HepG2 (cell line): ENCODE results near the gene LASP1. TPM values are rescaled to one million over a fixed set of nuclear protein-coding genes. Genes with fewer than 3 reads are reported as not detected.
A peak's percentile ranks its signal among the peaks of the same experiment; 100 is the strongest.

Experiments
- CEBPB ChIP-seq: IDR thresholded peaks from 2 replicates; pipeline ENCODE4 v1.6.1; 2011; ENCODE audit warnings: low read depth, low read length, improper control_type of control experiment, borderline replicate concordance
- ETV5 ChIP-seq: IDR thresholded peaks from 2 replicates; pipeline ENCODE4 v1.6.1; 2018; ENCODE audit warnings: missing biosample characterization, missing genetic modification reagents, inconsistent platforms, borderline replicate concordance
- FOXP1 ChIP-seq, 2 experiments: fragments of 450-650 bp in 1 of 2; IDR thresholded peaks; 2 replicates each; pipeline ENCODE4 v1.6.1; 2017 to 2018; ENCODE audit warnings: antibody characterized with exemption in 1 of 2
- HIVEP1 ChIP-seq: sonication (generic); formaldehyde crosslinking; IDR thresholded peaks from 2 replicates; pipeline ENCODE4 v1.4.0; 2020; ENCODE audit warnings: mild to moderate bottlenecking, missing genetic modification reagents
- KDM4B ChIP-seq: sonication (generic); formaldehyde crosslinking; IDR thresholded peaks from 2 replicates; pipeline ENCODE4 v1.4.0; 2020; ENCODE audit warnings: missing genetic modification reagents
- LCORL ChIP-seq, 2 experiments: fragments of 450-650 bp in 1 of 2; sonication (generic) in 1 of 2; formaldehyde crosslinking in 1 of 2; IDR thresholded peaks; 2 replicates each; pipeline versions ENCODE4 v1.5.0 to v1.6.1; 2017 to 2020; ENCODE audit warnings: antibody characterized with exemption in 1 of 2, missing genetic modification reagents in 1 of 2
- MAFF ChIP-seq: IDR thresholded peaks from 2 replicates; pipeline ENCODE4 v1.6.1; 2011; ENCODE audit warnings: low read depth, low read length, improper control_type of control experiment
- NBN ChIP-seq: fragments of 450-650 bp; conservative IDR thresholded peaks from 2 replicates; pipeline ENCODE4 v1.6.1; 2017
- NFE2L2 ChIP-seq: fragments of 150-350 bp; IDR thresholded peaks from 2 replicates; pipeline ENCODE4 v1.6.1; 2014; ENCODE audit warnings: low read length
- PHF20 ChIP-seq: sonication (generic); formaldehyde crosslinking; IDR thresholded peaks from 2 replicates; pipeline ENCODE4 v1.5.0; 2020; ENCODE audit warnings: mild to moderate bottlenecking, missing genetic modification reagents
- POLR2G ChIP-seq: fragments of 200-400 bp; formaldehyde crosslinking; IDR thresholded peaks from 2 replicates; pipeline ENCODE4 v1.6.1; 2018; ENCODE audit warnings: mild to moderate bottlenecking, low read depth, low read length, moderate library complexity
- RARA ChIP-seq: IDR thresholded peaks from 2 replicates; pipeline ENCODE4 v1.6.1; 2016; ENCODE audit warnings: missing genetic modification reagents, missing compliant biosample characterization
- RBM39 ChIP-seq: fragments of 200-400 bp; formaldehyde crosslinking; IDR thresholded peaks from one replicate; pipeline ENCODE4 v1.6.1; 2018; ENCODE audit warnings: antibody characterized with exemption, mild to moderate bottlenecking, low read depth, low read length; ENCODE audit not compliant: poor library complexity, severe bottlenecking
- ZC3H4 ChIP-seq: sonication (generic); formaldehyde crosslinking; IDR thresholded peaks from 2 replicates; pipeline ENCODE4 v1.4.0; 2020; ENCODE audit warnings: missing genetic modification reagents, borderline replicate concordance
- ZNF17 ChIP-seq: sonication (generic); formaldehyde crosslinking; IDR thresholded peaks from 2 replicates; pipeline ENCODE4 v1.5.0; 2020; ENCODE audit warnings: mild to moderate bottlenecking, missing genetic modification reagents
- ZNF253 ChIP-seq: sonication (generic); formaldehyde crosslinking; IDR thresholded peaks from 2 replicates; pipeline ENCODE4 v1.8.0; 2022; ENCODE audit warnings: mild to moderate bottlenecking, missing genetic modification reagents, borderline replicate concordance
- ZNF619 ChIP-seq: sonication (generic); formaldehyde crosslinking; IDR thresholded peaks from 2 replicates; pipeline ENCODE4 v1.4.0; 2020; ENCODE audit warnings: mild to moderate bottlenecking, missing genetic modification reagents
- ZNF672 ChIP-seq: sonication (generic); formaldehyde crosslinking; IDR thresholded peaks from 2 replicates; pipeline ENCODE4 v1.8.1; 2022; ENCODE audit warnings: missing genetic modification reagents
- polyA plus RNA-seq, 8 experiments: library from polyadenylated mRNA; depleted of rRNA in 3 of 8; stranded (reverse) in 7 of 8; unstranded in 1 of 8; fragments of >200 nt; fragmentation: Illumina TruSeq in 4 of 8; extraction: Trizol in 4 of 8; gene quantifications; 2 replicates each; pipeline versions ENCODE4 v1.2.1 to v1.2.3, GENCODE V29; 2011 to 2016; ENCODE audit warnings: low read depth in 4 of 8, missing spikeins in 1 of 8, mixed read lengths in 1 of 8; ENCODE audit not compliant: insufficient read depth in 1 of 8
- total RNA-seq, 5 experiments: library from RNA; depleted of rRNA; stranded (reverse); fragments of >200 nt; fragmentation: Illumina TruSeq; extraction: Trizol; gene quantifications; 2 replicates each; pipeline ENCODE4 v1.2.3, GENCODE V29; 2016; ENCODE audit warnings: low read depth in 1 of 5
- TF ChIP-seq, protein P1 (sequence below): sonication (generic); formaldehyde crosslinking; IDR thresholded peaks from 2 replicates; pipeline ENCODE4 v1.9.0; 2022; ENCODE audit warnings: missing genetic modification reagents, mild to moderate bottlenecking, borderline replicate concordance
- TF ChIP-seq, protein P2 (sequence below): sonication (generic); formaldehyde crosslinking; IDR thresholded peaks from 2 replicates; pipeline ENCODE4 v1.9.0; 2021; ENCODE audit warnings: missing genetic modification reagents, borderline replicate concordance
- TF ChIP-seq, protein P3 (sequence below): sonication (generic); formaldehyde crosslinking; IDR thresholded peaks from 2 replicates; pipeline ENCODE4 v1.4.0; 2020; ENCODE audit warnings: missing genetic modification reagents
- TF ChIP-seq, protein P4 (sequence below): sonication (generic); formaldehyde crosslinking; conservative IDR thresholded peaks from 2 replicates; pipeline ENCODE4 v1.8.0; 2022; ENCODE audit warnings: mild to moderate bottlenecking, moderate library complexity, missing genetic modification reagents

Gene LASP1
- total and polyA plus RNA-seq, 2 of the 13 experiments (the other 11 are each of a cell fraction or from before 2014, with no cell fraction given) = 70.1 to 97.0 TPM

DNA sequence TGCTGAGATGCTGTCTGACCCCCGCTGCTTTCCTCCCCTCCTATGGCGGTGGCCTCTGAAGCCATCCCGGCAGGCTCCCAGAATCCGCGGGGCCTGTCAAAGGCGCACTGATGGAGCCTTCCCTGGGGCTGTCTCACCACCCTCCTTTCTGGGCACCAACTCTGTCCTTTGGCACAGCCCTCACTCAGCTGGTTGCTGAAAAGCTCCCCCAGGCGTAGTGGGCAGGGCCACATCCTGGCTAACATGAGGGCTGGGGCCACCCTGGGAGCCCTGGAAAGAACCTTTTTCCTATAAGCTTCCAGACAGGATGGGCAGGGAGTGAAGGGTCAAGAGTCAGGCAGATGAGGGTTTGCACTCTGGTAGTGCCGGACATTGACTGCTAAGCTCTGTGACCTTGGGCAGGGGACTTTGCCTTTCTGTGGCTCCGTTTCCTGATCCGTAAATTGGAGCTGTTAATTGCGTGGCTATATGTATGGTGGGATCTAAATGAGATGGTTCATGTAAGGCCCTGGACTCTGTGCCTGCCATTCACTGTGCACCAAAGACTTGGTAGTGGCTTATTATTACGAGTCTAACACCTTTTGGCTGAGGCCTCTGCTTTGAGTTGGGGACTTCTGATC is 27.9 kb downstream of the LASP1 start (continued):
- TF ChIP-seq, protein P1, sequence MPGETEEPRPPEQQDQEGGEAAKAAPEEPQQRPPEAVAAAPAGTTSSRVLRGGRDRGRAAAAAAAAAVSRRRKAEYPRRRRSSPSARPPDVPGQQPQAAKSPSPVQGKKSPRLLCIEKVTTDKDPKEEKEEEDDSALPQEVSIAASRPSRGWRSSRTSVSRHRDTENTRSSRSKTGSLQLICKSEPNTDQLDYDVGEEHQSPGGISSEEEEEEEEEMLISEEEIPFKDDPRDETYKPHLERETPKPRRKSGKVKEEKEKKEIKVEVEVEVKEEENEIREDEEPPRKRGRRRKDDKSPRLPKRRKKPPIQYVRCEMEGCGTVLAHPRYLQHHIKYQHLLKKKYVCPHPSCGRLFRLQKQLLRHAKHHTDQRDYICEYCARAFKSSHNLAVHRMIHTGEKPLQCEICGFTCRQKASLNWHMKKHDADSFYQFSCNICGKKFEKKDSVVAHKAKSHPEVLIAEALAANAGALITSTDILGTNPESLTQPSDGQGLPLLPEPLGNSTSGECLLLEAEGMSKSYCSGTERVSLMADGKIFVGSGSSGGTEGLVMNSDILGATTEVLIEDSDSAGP (CRISPR knock-in tag) = no peak; the same call in 1 of the 2 replicates
- TF ChIP-seq PHF20 (CRISPR knock-in tag) (no peak), ZC3H4 (CRISPR knock-in tag) (no peak), ZNF619 (CRISPR knock-in tag) (no peak), MAFF (no peak), ZNF672 (CRISPR knock-in tag) (no peak), LCORL (IDR thresholded peaks at IDR 0.05) (no peak), LCORL (CRISPR knock-in tag; IDR thresholded peaks at IDR 0.05) (no peak), ZNF17 (CRISPR knock-in tag) (no peak), CEBPB (no peak), ZNF253 (CRISPR knock-in tag) (no peak), KDM4B (CRISPR knock-in tag) (no peak), HIVEP1 (no peak), POLR2G (peak; percentile 25; the same call in 1 of the 2 replicates), NFE2L2 (no peak), RARA (CRISPR knock-in tag) (peak; percentile 42; the same call in 1 of the 2 replicates), NBN (no peak), ETV5 (peak; percentile 13; the same call in 1 of the 2 replicates), FOXP1 (IDR thresholded peaks at IDR 0.05) (no peak), FOXP1 (CRISPR knock-in tag; IDR thresholded peaks at IDR 0.05) (no peak), RBM39 (no peak)
- TF ChIP-seq, protein P2, sequence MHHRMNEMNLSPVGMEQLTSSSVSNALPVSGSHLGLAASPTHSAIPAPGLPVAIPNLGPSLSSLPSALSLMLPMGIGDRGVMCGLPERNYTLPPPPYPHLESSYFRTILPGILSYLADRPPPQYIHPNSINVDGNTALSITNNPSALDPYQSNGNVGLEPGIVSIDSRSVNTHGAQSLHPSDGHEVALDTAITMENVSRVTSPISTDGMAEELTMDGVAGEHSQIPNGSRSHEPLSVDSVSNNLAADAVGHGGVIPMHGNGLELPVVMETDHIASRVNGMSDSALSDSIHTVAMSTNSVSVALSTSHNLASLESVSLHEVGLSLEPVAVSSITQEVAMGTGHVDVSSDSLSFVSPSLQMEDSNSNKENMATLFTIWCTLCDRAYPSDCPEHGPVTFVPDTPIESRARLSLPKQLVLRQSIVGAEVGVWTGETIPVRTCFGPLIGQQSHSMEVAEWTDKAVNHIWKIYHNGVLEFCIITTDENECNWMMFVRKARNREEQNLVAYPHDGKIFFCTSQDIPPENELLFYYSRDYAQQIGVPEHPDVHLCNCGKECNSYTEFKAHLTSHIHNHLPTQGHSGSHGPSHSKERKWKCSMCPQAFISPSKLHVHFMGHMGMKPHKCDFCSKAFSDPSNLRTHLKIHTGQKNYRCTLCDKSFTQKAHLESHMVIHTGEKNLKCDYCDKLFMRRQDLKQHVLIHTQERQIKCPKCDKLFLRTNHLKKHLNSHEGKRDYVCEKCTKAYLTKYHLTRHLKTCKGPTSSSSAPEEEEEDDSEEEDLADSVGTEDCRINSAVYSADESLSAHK = no peak
- TF ChIP-seq, protein P3, sequence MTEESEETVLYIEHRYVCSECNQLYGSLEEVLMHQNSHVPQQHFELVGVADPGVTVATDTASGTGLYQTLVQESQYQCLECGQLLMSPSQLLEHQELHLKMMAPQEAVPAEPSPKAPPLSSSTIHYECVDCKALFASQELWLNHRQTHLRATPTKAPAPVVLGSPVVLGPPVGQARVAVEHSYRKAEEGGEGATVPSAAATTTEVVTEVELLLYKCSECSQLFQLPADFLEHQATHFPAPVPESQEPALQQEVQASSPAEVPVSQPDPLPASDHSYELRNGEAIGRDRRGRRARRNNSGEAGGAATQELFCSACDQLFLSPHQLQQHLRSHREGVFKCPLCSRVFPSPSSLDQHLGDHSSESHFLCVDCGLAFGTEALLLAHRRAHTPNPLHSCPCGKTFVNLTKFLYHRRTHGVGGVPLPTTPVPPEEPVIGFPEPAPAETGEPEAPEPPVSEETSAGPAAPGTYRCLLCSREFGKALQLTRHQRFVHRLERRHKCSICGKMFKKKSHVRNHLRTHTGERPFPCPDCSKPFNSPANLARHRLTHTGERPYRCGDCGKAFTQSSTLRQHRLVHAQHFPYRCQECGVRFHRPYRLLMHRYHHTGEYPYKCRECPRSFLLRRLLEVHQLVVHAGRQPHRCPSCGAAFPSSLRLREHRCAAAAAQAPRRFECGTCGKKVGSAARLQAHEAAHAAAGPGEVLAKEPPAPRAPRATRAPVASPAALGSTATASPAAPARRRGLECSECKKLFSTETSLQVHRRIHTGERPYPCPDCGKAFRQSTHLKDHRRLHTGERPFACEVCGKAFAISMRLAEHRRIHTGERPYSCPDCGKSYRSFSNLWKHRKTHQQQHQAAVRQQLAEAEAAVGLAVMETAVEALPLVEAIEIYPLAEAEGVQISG (CRISPR knock-in tag) = 0 out of 2 replicates have a peak, but pooled peaks have one; percentile 11
- TF ChIP-seq, protein P4, sequence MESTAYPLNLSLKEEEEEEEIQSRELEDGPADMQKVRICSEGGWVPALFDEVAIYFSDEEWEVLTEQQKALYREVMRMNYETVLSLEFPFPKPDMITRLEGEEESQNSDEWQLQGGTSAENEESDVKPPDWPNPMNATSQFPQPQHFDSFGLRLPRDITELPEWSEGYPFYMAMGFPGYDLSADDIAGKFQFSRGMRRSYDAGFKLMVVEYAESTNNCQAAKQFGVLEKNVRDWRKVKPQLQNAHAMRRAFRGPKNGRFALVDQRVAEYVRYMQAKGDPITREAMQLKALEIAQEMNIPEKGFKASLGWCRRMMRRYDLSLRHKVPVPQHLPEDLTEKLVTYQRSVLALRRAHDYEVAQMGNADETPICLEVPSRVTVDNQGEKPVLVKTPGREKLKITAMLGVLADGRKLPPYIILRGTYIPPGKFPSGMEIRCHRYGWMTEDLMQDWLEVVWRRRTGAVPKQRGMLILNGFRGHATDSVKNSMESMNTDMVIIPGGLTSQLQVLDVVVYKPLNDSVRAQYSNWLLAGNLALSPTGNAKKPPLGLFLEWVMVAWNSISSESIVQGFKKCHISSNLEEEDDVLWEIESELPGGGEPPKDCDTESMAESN (CRISPR knock-in tag) = no peak
